ENCODE measurements around the gene NOC3L. TPM values are rescaled to one million over a fixed set of nuclear protein-coding genes. Genes with fewer than 3 reads are reported as not detected.

NOC3L gene
- total and polyA plus RNA-seq, 2 of the 4 experiments (the other 2 are of a cell fraction): 11.9 to 26.5 TPM

- ChIA-PET CTCF (interaction anchor here (1.4 kb wide), 2 partner anchors 79 to 81 kb away, joined by 3 read pairs; no protein-coding TSS in a partner anchor), POLR2A (ENCODE audit: unreplicated experiment) (no interaction called here)
- H4K8ac ChIP-seq (ENCODE audit: low read depth in 2 of 2, low read length in 2 of 2): no peak overlapping the region
- H2AK9ac ChIP-seq (replicated peaks; ENCODE audit: low read depth, low read length, poor library complexity): no peak overlapping the region
- no peak overlapping the region for H3K14ac ChIP-seq (replicated peaks; ENCODE audit: low read depth, low read length)
- no peak overlapping the region for H2AK5ac ChIP-seq (ENCODE audit: low read depth, low read length)
- no peaks in the 10 kb centered on the region for H3K9me3 ChIP-seq (ENCODE audit: control insufficient read depth, insufficient read depth, low read length)
- H3K4me1 ChIP-seq (ENCODE audit: control insufficient read depth, insufficient read depth, low read length): no peaks in the 10 kb centered on the region
- no peak overlapping the region for H3K56ac ChIP-seq (ENCODE audit: extremely low read depth, insufficient read depth, low read length)
- WGBS, 2 experiments (ENCODE audit: extremely low coverage in 2 of 2, insufficient read length in 1 of 2): 75% methylated on average over 1 of the region's 1 CpG; no CpG with 5 or more reads in 1 of the 2 experiments
- H3K18ac ChIP-seq (ENCODE audit: low read depth, low read length): no peak overlapping the region
- no peak overlapping the region for H2BK20ac ChIP-seq (ENCODE audit: low read depth, low read length)
- no peaks in the 10 kb centered on the region; the same call in 1 of the 2 replicates for H4K20me1 ChIP-seq (ENCODE audit: insufficient read depth, low read length)
- BruUV-seq (replicated peaks): no TSS peak
- peaks cover 1% of the 10 kb centered on the region for H3K27me3 ChIP-seq (ENCODE audit: control insufficient read depth, insufficient read depth, low read length)
- H2BK5ac ChIP-seq (ENCODE audit: low read depth, low read length, poor library complexity, severe bottlenecking): no peak overlapping the region
- no peak overlapping the region for H2BK120ac ChIP-seq (ENCODE audit: low read depth, low read length)
- no peak overlapping the region for H3K23ac ChIP-seq (ENCODE audit: low read depth, low read length)
- no peak overlapping the region for H3K4me2 ChIP-seq (ENCODE audit: low read depth, low read length)
- ATAC-seq (ENCODE audit: low read depth) (no peak), DNase-seq (no peak)
- TF ChIP-seq NFE2L2 (IDR thresholded peaks at IDR 0.05; ENCODE audit: low read depth, low read length) (no peak), RAD21 (IDR thresholded peaks at IDR 0.05; ENCODE audit: low read length) (no peak), CTCF (conservative IDR thresholded peaks at IDR 0.05; ENCODE audit: low read depth, low read length) (no peak), USF2 (IDR thresholded peaks at IDR 0.05; ENCODE audit: low read depth, low read length) (no peak), MAFK (IDR thresholded peaks at IDR 0.05; ENCODE audit: low read depth, low read length) (no peak), RCOR1 (IDR thresholded peaks at IDR 0.05; ENCODE audit: insufficient replicate concordance, low read length) (no peak), FOS (IDR thresholded peaks at IDR 0.05; ENCODE audit: low read depth, low read length) (no peak), MXI1 (IDR thresholded peaks at IDR 0.05; ENCODE audit: borderline replicate concordance, low read depth, low read length) (no peak), RFX5 (IDR thresholded peaks at IDR 0.05; ENCODE audit: low read depth, low read length) (no peak), CHD1 (IDR thresholded peaks at IDR 0.05; ENCODE audit: low read depth, low read length) (no peak), CEBPB (IDR thresholded peaks at IDR 0.05; ENCODE audit: low read depth, low read length) (no peak), POLR2A (IDR thresholded peaks at IDR 0.05; ENCODE audit: low read depth, low read length) (no peak), BHLHE40 (IDR thresholded peaks at IDR 0.05; ENCODE audit: low read depth, low read length) (no peak), MAZ (IDR thresholded peaks at IDR 0.05; ENCODE audit: borderline replicate concordance, low read depth, low read length) (no peak), SMC3 (IDR thresholded peaks at IDR 0.05; ENCODE audit: low read depth, low read length) (no peak), ELK1 (IDR thresholded peaks at IDR 0.05; ENCODE audit: borderline replicate concordance, low read depth, low read length) (no peak)
- no peak overlapping the region for H4K5ac ChIP-seq (ENCODE audit: low read depth, low read length)
- dilution Hi-C loops (cut with HindIII; ENCODE audit: low sequenced_read_pairs, unreplicated experiment) (no loop called here), intact Hi-C loops (cut with micrococcal nuclease) (no loop called here), in situ Hi-C loops (cut with MboI; ENCODE audit: low sequenced_read_pairs) (no loop called here)
- no peak overlapping the region for H2BK15ac ChIP-seq (ENCODE audit: low read depth, low read length)
- H3K4me3 ChIP-seq (ENCODE audit: insufficient read depth, low read depth, low read length): no peak overlapping the region
- H2AFZ ChIP-seq (replicated peaks; ENCODE audit: low read length, poor library complexity): no peak overlapping the region
- no peak overlapping the region for H4K91ac ChIP-seq (ENCODE audit: insufficient read depth, low read depth, low read length)
- no peak overlapping the region for H3K4ac ChIP-seq (ENCODE audit: low read depth, low read length)
- no peak overlapping the region for H3K27ac ChIP-seq (ENCODE audit: insufficient read depth, low read length)
- peaks cover 2% of the 10 kb centered on the region; the same call in 1 of the 2 replicates for H3K36me3 ChIP-seq (ENCODE audit: control insufficient read depth, insufficient read depth, low read length)
- H3K79me1 ChIP-seq (ENCODE audit: low read depth in 1 of 2, low read length in 2 of 2): peaks cover 10 to 15% of the 10 kb centered on the region in 2 experiments
- no peak overlapping the region for H3K9ac ChIP-seq (ENCODE audit: low read depth, low read length)
- no peaks in the 10 kb centered on the region for H3K9me1 ChIP-seq (ENCODE audit: insufficient read depth, low read length)
Measured at GRCh38 chr10:94364482-94364881, 1.7 kb upstream of the NOC3L start.
